Heart right ventricle (tissue), 16 donors: ENCODE measurements around the gene PREX1. TPM values are rescaled to one million over a fixed set of nuclear protein-coding genes. Genes with fewer than 3 reads are reported as not detected.

Source experiments
- ATAC-seq, 8 donors: fragments of 200-7000 bp; cut with Tn5 transposase; one replicate each; pipeline ENCODE4 v1.9.1; 2020; ENCODE audit warnings: mild to moderate bottlenecking in 8 of 8, moderate library complexity in 8 of 8, moderate number of reproducible peaks in 1 of 8
- DNase-seq, 2 donors: peaks; one replicate each; pipeline ENCODE4 v3.0.0-alpha.2; 2020
- H3K27ac ChIP-seq, 10 donors: fragments of 200-600 bp; sonication (generic) in 2 of 10; one replicate each; pipeline versions ENCODE4 v1.5.0 to v1.8.0; 2020 to 2022; ENCODE audit warnings: mild to moderate bottlenecking in 3 of 10
- H3K27me3 ChIP-seq, 7 donors: fragments of 200-600 bp; one replicate each; pipeline ENCODE4 v1.8.0; 2021 to 2022; ENCODE audit warnings: mild to moderate bottlenecking in 2 of 7
- H3K36me3 ChIP-seq, 9 donors: fragments of 200-600 bp; sonication (generic) in 1 of 9; one replicate each; pipeline versions ENCODE4 v1.5.0 to v1.8.0; 2020 to 2022; ENCODE audit warnings: mild to moderate bottlenecking in 2 of 9
- H3K4me1 ChIP-seq, 9 donors: fragments of 200-600 bp; sonication (generic) in 1 of 9; one replicate each; pipeline versions ENCODE4 v1.5.0 to v1.8.0; 2020 to 2022; ENCODE audit warnings: mild to moderate bottlenecking in 4 of 9
- H3K4me3 ChIP-seq, 10 donors: fragments of 200-600 bp; sonication (generic) in 2 of 10; one replicate each; pipeline versions ENCODE4 v1.5.0 to v1.8.0; 2020 to 2022; ENCODE audit warnings: mild to moderate bottlenecking in 7 of 10, moderate library complexity in 2 of 10
- H3K9me3 ChIP-seq, 11 donors: fragments of 200-600 bp in 10 of 11; sonication (generic) in 2 of 11; one replicate each; pipeline versions ENCODE4 v1.5.0 to v1.8.0; 2013 to 2022; ENCODE audit warnings: mild to moderate bottlenecking in 2 of 11, control low read depth in 1 of 11, moderate library complexity in 1 of 11
- WGBS, 2 donors: extraction: QIAGEN DNeasy Blood & Tissue Kit; methylation state at CpG; one replicate each; pipeline ENCODE4 v1.1.7; 2013; ENCODE audit warnings: inconsistent platforms in 1 of 2; 5-methylcytosine and 5-hydroxymethylcytosine counted together
- intact Hi-C, 10 donors: fragments of 100-400 bp; cut with DNase I; formaldehyde crosslinking; loops; one replicate each; pipeline versions ENCODE4 v1.11.1 to v1.14.2; 2022
- polyA plus RNA-seq, 2 donors: library from polyadenylated mRNA; stranded (reverse); fragments of 200-250 nt; gene quantifications; one replicate each; pipeline ENCODE4 v1.2.3, GENCODE V29; 2013
- total RNA-seq, 10 donors: library from RNA; stranded (reverse); fragmentation: NEBNext Ultra II Directional in 3 of 10; extraction: Animal tissue kit (Norgen Biotek cat#: 25700) in 3 of 10; gene quantifications; one replicate each; pipeline versions ENCODE4 v1.2.1 to v1.2.4, GENCODE V29; 2021 to 2023
- TF ChIP-seq, protein P1 (sequence below), 9 donors: fragments of 200-600 bp; sonication (generic) in 2 of 9; IDR thresholded peaks; one replicate each; pipeline versions ENCODE4 v1.5.0 to v1.8.0; 2021 to 2022; ENCODE audit warnings: antibody characterized with exemption in 9 of 9, mild to moderate bottlenecking in 5 of 9, moderate library complexity in 1 of 9
- donor health status: Arrhythmogenic right ventricular cardiomyopathy.
- donor health status: ischemic (EF 13 %, LVEDD 7.1; RV severe dilation, severe dysfunction).
- donor health status: healthy with polysubstance abuse.
- donor health status: DM: no; HTN: yes; CAD: no.
- donor health status: DM: no; HTN: no; CAD: no.
- donor health status: ischemic (EF 25% LVEDD 6.9; RV normal size, moderate dysfunction).
- donor health status: ischemic (EF 25% LVEDD 5.7; RV mildly dilated, moderate dysfunction).
- donor health status: healthy.
- donor health status: DM: yes; HTN: yes; CAD: no.
- donor health status: Ischemic cardiomyopathy.
- donor health status: ischemic (EF 35%, LVEDD 5.7; RV mildly dilated, moderate dysfunction).
- donor health status: nonischemic (EF 11% LVEDD 7.7; RV severe dilation, severe dysfunction).
- donor health status: DM: yes; HTN: yes; CAD: no.
- donor health status: PGD.
- donor health status: ischemic (EF 29% LVEDD 5.4; RV normal size, mild dysfunction).
- donor health status: nonischemic (EF 23%, LVEDD 6.1; RV moderate dilation, normal function).

Gene PREX1
- total and polyA plus RNA-seq, 12 donors, result 4.6 to 23.4 (median 8.8) TPM

DNA sequence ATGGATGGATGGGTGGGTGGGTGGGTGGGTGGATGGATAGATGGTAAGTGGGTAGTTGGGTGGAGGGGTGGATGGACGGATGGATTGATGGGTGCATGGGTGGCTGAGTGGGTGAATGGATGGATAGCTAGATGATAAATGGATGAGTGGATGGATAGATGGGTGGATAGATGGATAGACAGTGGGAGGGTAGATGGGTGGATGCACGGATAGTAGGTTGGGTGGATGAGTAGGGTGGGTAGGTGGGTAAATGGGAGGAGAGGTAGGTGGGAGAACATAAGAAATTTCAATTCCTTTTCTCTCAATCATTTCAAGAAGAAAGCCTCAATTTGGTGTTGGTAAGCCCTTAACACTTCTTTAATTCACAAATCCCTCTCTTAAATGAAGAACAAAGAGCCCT lies 186.9 kb downstream of the PREX1 start:
- H3K4me3 ChIP-seq, result no peak overlapping the region
- DNase-seq, result no peak
- H3K27ac ChIP-seq, result no peak overlapping the region
- H3K36me3 ChIP-seq, result peaks cover 0 to 98% (median 15%) of the 10 kb centered on the region in 9 donors
- no peaks in the 10 kb centered on the region for H3K27me3 ChIP-seq
- TF ChIP-seq, protein P1, sequence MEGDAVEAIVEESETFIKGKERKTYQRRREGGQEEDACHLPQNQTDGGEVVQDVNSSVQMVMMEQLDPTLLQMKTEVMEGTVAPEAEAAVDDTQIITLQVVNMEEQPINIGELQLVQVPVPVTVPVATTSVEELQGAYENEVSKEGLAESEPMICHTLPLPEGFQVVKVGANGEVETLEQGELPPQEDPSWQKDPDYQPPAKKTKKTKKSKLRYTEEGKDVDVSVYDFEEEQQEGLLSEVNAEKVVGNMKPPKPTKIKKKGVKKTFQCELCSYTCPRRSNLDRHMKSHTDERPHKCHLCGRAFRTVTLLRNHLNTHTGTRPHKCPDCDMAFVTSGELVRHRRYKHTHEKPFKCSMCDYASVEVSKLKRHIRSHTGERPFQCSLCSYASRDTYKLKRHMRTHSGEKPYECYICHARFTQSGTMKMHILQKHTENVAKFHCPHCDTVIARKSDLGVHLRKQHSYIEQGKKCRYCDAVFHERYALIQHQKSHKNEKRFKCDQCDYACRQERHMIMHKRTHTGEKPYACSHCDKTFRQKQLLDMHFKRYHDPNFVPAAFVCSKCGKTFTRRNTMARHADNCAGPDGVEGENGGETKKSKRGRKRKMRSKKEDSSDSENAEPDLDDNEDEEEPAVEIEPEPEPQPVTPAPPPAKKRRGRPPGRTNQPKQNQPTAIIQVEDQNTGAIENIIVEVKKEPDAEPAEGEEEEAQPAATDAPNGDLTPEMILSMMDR (IDR thresholded peaks at IDR 0.05), result no peak
- 97 to 100% methylated on average over 2 of the region's 2 CpGs for WGBS, 2 donors
- no peak for ATAC-seq
- intact Hi-C loops, result no loop called here
- H3K4me1 ChIP-seq, result no peaks in the 10 kb centered on the region
- H3K9me3 ChIP-seq, result no peaks in the 10 kb centered on the region

DNA sequence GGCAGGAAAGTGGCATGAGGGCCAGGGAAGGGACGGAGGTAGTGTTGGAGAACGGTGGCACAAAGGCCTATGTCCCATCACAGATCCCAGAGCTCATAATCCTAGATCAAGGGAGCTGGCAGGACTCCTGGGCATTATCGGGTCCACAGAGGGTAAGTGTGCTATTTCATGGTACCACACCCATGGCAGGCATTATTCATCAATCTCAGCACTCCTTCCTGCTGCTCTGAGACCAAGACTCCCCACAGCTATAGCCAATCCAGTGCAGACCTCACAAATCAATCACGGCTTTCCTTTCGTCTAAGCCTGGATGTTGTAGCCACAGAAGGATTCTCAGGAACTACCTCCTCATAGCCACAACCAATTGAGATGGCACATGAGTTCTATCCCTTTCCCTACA lies 187.9 kb downstream of the PREX1 start:
- peaks cover 0 to 98% (median 7%) of the 10 kb centered on the region in 9 donors for H3K36me3 ChIP-seq
- H3K9me3 ChIP-seq, result no peaks in the 10 kb centered on the region
- intact Hi-C loops, result loop anchor here in 4 of 10 donors (5.0 kb wide), 2 partner anchors 262 to 267 kb away; no protein-coding TSS in a partner anchor
- no peaks in the 10 kb centered on the region for H3K4me1 ChIP-seq
- TF ChIP-seq, protein P1 (IDR thresholded peaks at IDR 0.05), result no peak
- WGBS, 2 donors, result 94 to 96% methylated on average over 5 of the region's 5 CpGs
- no peak for ATAC-seq
- H3K27me3 ChIP-seq, result no peaks in the 10 kb centered on the region
- DNase-seq, result no peak
- no peak overlapping the region for H3K4me3 ChIP-seq
- H3K27ac ChIP-seq, result no peak overlapping the region

DNA sequence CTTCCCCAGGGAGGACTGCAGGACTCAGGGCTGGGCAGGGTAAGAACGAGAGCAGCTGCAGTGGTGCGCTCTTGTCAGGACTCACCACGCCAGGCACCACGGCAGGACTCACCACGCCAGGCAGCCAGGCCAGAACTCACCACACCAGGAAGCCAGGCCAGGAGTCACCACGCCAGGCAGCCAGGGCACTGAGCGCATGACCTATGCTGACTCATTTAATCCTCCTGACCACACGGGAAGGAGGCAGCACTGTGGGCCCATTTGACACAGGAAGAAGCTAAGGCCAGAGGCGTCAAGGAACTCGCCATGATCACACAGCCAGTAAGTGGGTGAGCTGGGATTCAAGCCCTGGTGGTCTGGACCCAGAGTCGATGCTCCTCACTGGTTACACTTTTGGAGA lies 189.3 kb downstream of the PREX1 start:
- no peaks in the 10 kb centered on the region for H3K4me1 ChIP-seq
- peaks cover 0 to 96% (median 0%) of the 10 kb centered on the region in 9 donors for H3K36me3 ChIP-seq
- H3K27ac ChIP-seq, result no peak overlapping the region
- H3K4me3 ChIP-seq, result no peak overlapping the region
- H3K27me3 ChIP-seq, result no peaks in the 10 kb centered on the region
- no peak for ATAC-seq
- no peaks in the 10 kb centered on the region for H3K9me3 ChIP-seq
- DNase-seq, result no peak
- intact Hi-C loops, result loop anchor here in 4 of 10 donors (5.0 kb wide), 2 partner anchors 264 to 269 kb away; no protein-coding TSS in a partner anchor
- 90 to 92% methylated on average over 11 of the region's 11 CpGs for WGBS, 2 donors
- TF ChIP-seq, protein P1 (IDR thresholded peaks at IDR 0.05), result no peak

DNA sequence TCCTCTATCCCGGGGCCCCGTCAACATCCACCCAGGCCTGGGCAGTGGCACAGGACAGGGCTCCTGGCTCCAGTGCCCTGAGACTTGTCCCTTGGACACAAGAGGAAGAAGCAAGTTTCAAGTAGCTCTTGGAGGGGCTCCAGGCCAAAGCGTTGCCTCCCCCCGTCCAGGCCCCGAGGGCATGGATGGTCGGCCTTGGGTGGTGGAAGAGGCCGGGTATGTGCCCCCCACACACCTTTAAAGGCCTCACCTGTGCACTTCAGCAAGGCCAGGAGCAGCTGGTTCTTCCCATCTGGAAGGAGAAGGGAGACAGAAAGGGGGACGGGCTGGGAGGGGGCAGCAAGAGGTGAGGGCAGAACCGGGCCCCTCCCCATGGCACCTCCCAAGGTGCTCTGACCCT lies 190.3 kb downstream of the PREX1 start:
- no peaks in the 10 kb centered on the region for H3K27me3 ChIP-seq
- DNase-seq (no peak), ATAC-seq (no peak)
- no peak overlapping the region for H3K27ac ChIP-seq
- H3K4me1 ChIP-seq, result no peaks in the 10 kb centered on the region
- H3K36me3 ChIP-seq, result peaks cover 0 to 96% (median 0%) of the 10 kb centered on the region in 9 donors
- H3K4me3 ChIP-seq, result no peak overlapping the region
- no peaks in the 10 kb centered on the region for H3K9me3 ChIP-seq
- 92 to 96% methylated on average over 9 of the region's 9 CpGs for WGBS, 2 donors
- intact Hi-C loops, result loop anchor here in 4 of 10 donors (5.0 kb wide), 2 partner anchors 265 to 270 kb away; no protein-coding TSS in a partner anchor
- TF ChIP-seq, protein P1 (IDR thresholded peaks at IDR 0.05), result no peak
